HepG2 (cell line): ENCODE results near the gene EVL. TPM values are rescaled to one million over a fixed set of nuclear protein-coding genes. Genes with fewer than 3 reads are reported as not detected.

Source experiments
- ATAC-seq: fragments of 200-7000 bp; cut with Tn5 transposase; 3 replicates; pipeline ENCODE4 v1.9.1; 2020; ENCODE audit warnings: mild to moderate bottlenecking, moderate library complexity
- BruUV-seq: library from RNA; stranded (reverse); fragments of 400-500 nt; replicated peaks from 2 replicates; lab custom pipeline; 2021; lab: Mats Ljungman, UMichigan
- CTCF ChIA-PET: fragments of 300-600 bp; formaldehyde crosslinking; extraction: SDS; loops from one replicate; lab custom pipeline; 2021; ENCODE audit warnings: low total read pairs, inconsistent platforms, low intra/inter-chr PET ratio; lab: Yijun Ruan, JAX
- POLR2A ChIA-PET: fragments of 350-600 bp; sonication (Branson Sonifier 250); formaldehyde crosslinking; loops from one replicate; lab custom pipeline; 2020; ENCODE audit warnings: antibody characterized with exemption, inconsistent platforms; lab: Yijun Ruan, JAX
- DNase-seq: peaks from one replicate; pipeline ENCODE4 v3.0.0-alpha.2; 2015; ENCODE audit warnings: low spot score
- FAIRE-seq: peaks from 3 replicates; lab custom pipeline; 2011; peaks lifted over from hg19 to GRCh38; lab: Jason Lieb, UNC
- H2AFZ ChIP-seq: one replicate; pipeline ENCODE4 v1.6.1; 2011; ENCODE audit warnings: low read length, inconsistent platforms
- H3K27ac ChIP-seq: fragments of 300-600 bp; 3 replicates; pipeline ENCODE4 v1.8.0; 2011; ENCODE audit warnings: mixed run types, mild to moderate bottlenecking, mixed read lengths, low read length, inconsistent platforms; ENCODE audit not compliant: insufficient read depth; ENCODE audit errors: extremely low read length
- H3K27me3 ChIP-seq, 2 experiments: fragments of 200-600 bp in 1 of 2; 2 replicates in 1 of 2; 3 replicates in 1 of 2; pipeline versions ENCODE4 v1.6.0 to v1.8.0; 2011; ENCODE audit warnings: low read length in 2 of 2, mild to moderate bottlenecking in 2 of 2, moderate library complexity in 2 of 2, inconsistent platforms in 1 of 2; ENCODE audit not compliant: insufficient read depth in 2 of 2, control insufficient read depth in 1 of 2
- H3K36me3 ChIP-seq, 2 experiments: fragments of 200-600 bp in 1 of 2; replicated peaks in 1 of 2; 2 replicates in 1 of 2; 3 replicates in 1 of 2; pipeline versions ENCODE4 v1.5.1 to v1.8.0; 2011; ENCODE audit warnings: low read length in 2 of 2, inconsistent platforms in 1 of 2; ENCODE audit not compliant: insufficient read depth in 2 of 2, control insufficient read depth in 1 of 2
- H3K4me1 ChIP-seq: 2 replicates; pipeline ENCODE4 v1.5.1; 2012; ENCODE audit warnings: low read length, inconsistent platforms; ENCODE audit not compliant: insufficient read depth
- H3K4me2 ChIP-seq: 2 replicates; pipeline ENCODE4 v1.6.0; 2011; ENCODE audit warnings: low read depth, low read length, inconsistent platforms
- H3K4me3 ChIP-seq, 3 experiments: fragments of 200-600 bp in 1 of 3; sonication (generic), shearing (Covaris generic) in 1 of 3; replicated peaks in 1 of 3; 2 replicates each; pipeline ENCODE4 v1.5.1; 2011 to 2016; ENCODE audit warnings: low read length in 3 of 3, inconsistent platforms in 2 of 3, low read depth in 2 of 3, mild to moderate bottlenecking in 2 of 3, control low read depth in 1 of 3, mixed read lengths in 1 of 3; ENCODE audit not compliant: insufficient read depth in 1 of 3
- H3K79me2 ChIP-seq: one replicate; pipeline ENCODE4 v1.6.1; 2011; ENCODE audit warnings: low read length, inconsistent platforms; ENCODE audit not compliant: insufficient read depth
- H3K9ac ChIP-seq: 2 replicates; pipeline ENCODE4 v1.6.0; 2011; ENCODE audit warnings: mild to moderate bottlenecking, low read depth, low read length, inconsistent platforms; ENCODE audit not compliant: insufficient read depth
- H3K9me3 ChIP-seq: 2 replicates; pipeline ENCODE4 v1.5.1; 2012; ENCODE audit warnings: mild to moderate bottlenecking, low read length
- H4K20me1 ChIP-seq: 2 replicates; pipeline ENCODE4 v1.6.0; 2011; ENCODE audit warnings: inconsistent platforms, mild to moderate bottlenecking, low read length, moderate library complexity; ENCODE audit not compliant: insufficient read depth
- ETV5 ChIP-seq: IDR thresholded peaks from 2 replicates; pipeline ENCODE4 v1.6.1; 2018; ENCODE audit warnings: missing biosample characterization, missing genetic modification reagents, inconsistent platforms, borderline replicate concordance
- FOXC1 ChIP-seq: sonication (generic); formaldehyde crosslinking; IDR thresholded peaks from 2 replicates; pipeline ENCODE4 v1.8.0; 2022; ENCODE audit warnings: mild to moderate bottlenecking, missing genetic modification reagents, borderline replicate concordance
- FOXP1 ChIP-seq, 2 experiments: fragments of 450-650 bp in 1 of 2; IDR thresholded peaks; 2 replicates each; pipeline ENCODE4 v1.6.1; 2017 to 2018; ENCODE audit warnings: antibody characterized with exemption in 1 of 2
- HOXA5 ChIP-seq: sonication (generic); formaldehyde crosslinking; IDR thresholded peaks from 2 replicates; pipeline ENCODE4 v1.4.0; 2020; ENCODE audit warnings: missing genetic modification reagents
- MYNN ChIP-seq: sonication (generic); formaldehyde crosslinking; IDR thresholded peaks from 2 replicates; pipeline ENCODE4 v1.4.0; 2020; ENCODE audit warnings: mild to moderate bottlenecking, low read depth, missing genetic modification reagents
- NFE2L2 ChIP-seq: fragments of 150-350 bp; IDR thresholded peaks from 2 replicates; pipeline ENCODE4 v1.6.1; 2014; ENCODE audit warnings: low read length
- TSC22D2 ChIP-seq: sonication (generic); formaldehyde crosslinking; IDR thresholded peaks from 2 replicates; pipeline ENCODE4 v1.5.1; 2020; ENCODE audit warnings: missing genetic modification reagents, mild to moderate bottlenecking, borderline replicate concordance
- ZNF713 ChIP-seq: sonication (generic); formaldehyde crosslinking; IDR thresholded peaks from 2 replicates; pipeline ENCODE4 v1.4.0; 2020; ENCODE audit warnings: mild to moderate bottlenecking, missing genetic modification reagents
- ZNF749 ChIP-seq: sonication (generic); formaldehyde crosslinking; IDR thresholded peaks from 2 replicates; pipeline ENCODE4 v1.8.0; 2022; ENCODE audit warnings: mild to moderate bottlenecking, missing genetic modification reagents, moderate library complexity, borderline replicate concordance
- WGBS: methylation state at CpG from one replicate; pipeline ENCODE4 v1.1.6; 2017; ENCODE audit warnings: low lambda C conversion rate; 5-methylcytosine and 5-hydroxymethylcytosine counted together
- in situ Hi-C: cut with HindIII; loops from 2 replicates; pipeline ENCODE4 v1.10.0; 2017; ENCODE audit warnings: low pct_unique_long_range_greater_than_20kb; ENCODE audit not compliant: extremely low pct_ligation_motif_present
- intact Hi-C: fragments of 100-400 bp; cut with micrococcal nuclease; formaldehyde crosslinking; loops from one replicate; pipeline ENCODE4 v1.10.0; 2022; ENCODE audit not compliant: unreplicated experiment
- polyA plus RNA-seq, 8 experiments: library from polyadenylated mRNA; depleted of rRNA in 3 of 8; stranded (reverse) in 7 of 8; unstranded in 1 of 8; fragments of >200 nt; fragmentation: Illumina TruSeq in 4 of 8; extraction: Trizol in 4 of 8; gene quantifications; 2 replicates each; pipeline versions ENCODE4 v1.2.1 to v1.2.3, GENCODE V29; 2011 to 2016; ENCODE audit warnings: low read depth in 4 of 8, missing spikeins in 1 of 8, mixed read lengths in 1 of 8; ENCODE audit not compliant: insufficient read depth in 1 of 8
- total RNA-seq, 5 experiments: library from RNA; depleted of rRNA; stranded (reverse); fragments of >200 nt; fragmentation: Illumina TruSeq; extraction: Trizol; gene quantifications; 2 replicates each; pipeline ENCODE4 v1.2.3, GENCODE V29; 2016; ENCODE audit warnings: low read depth in 1 of 5
- TF ChIP-seq, protein P1 (sequence below), 2 experiments: sonication (generic) in 1 of 2; formaldehyde crosslinking in 1 of 2; IDR thresholded peaks; 2 replicates each; pipeline versions ENCODE4 v1.6.1 to v1.9.0; 2014 to 2022; ENCODE audit warnings: antibody characterized with exemption in 1 of 2, borderline replicate concordance in 1 of 2, inconsistent platforms in 1 of 2, low read depth in 1 of 2, missing genetic modification reagents in 1 of 2

The EVL gene
- total and polyA plus RNA-seq, 2 of the 13 experiments (the other 11 are each of a cell fraction or from before 2014, with no cell fraction given): 15.1 to 31.2 TPM

DNA sequence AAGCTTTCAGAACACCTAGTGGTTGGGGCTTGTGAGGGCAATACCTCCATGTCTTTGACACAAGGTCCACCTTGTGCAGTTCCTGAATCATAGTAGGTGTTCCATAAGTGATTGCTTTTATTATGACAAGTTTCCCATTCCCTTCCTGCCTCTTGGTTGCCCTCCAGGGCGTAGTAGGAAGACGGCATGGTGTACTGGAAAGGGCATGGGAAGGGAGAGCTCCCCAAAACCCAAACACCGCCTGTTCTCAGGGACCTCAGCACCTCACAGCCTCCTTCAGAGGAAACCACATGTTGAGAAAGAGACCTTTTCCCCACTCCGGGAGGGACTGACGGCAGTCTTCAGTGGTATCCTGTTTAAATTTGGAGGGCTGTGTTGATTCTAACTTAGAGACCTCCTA is 21.1 kb downstream of the EVL start (continued):
- TF ChIP-seq, protein P1, sequence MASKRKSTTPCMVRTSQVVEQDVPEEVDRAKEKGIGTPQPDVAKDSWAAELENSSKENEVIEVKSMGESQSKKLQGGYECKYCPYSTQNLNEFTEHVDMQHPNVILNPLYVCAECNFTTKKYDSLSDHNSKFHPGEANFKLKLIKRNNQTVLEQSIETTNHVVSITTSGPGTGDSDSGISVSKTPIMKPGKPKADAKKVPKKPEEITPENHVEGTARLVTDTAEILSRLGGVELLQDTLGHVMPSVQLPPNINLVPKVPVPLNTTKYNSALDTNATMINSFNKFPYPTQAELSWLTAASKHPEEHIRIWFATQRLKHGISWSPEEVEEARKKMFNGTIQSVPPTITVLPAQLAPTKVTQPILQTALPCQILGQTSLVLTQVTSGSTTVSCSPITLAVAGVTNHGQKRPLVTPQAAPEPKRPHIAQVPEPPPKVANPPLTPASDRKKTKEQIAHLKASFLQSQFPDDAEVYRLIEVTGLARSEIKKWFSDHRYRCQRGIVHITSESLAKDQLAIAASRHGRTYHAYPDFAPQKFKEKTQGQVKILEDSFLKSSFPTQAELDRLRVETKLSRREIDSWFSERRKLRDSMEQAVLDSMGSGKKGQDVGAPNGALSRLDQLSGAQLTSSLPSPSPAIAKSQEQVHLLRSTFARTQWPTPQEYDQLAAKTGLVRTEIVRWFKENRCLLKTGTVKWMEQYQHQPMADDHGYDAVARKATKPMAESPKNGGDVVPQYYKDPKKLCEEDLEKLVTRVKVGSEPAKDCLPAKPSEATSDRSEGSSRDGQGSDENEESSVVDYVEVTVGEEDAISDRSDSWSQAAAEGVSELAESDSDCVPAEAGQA (IDR thresholded peaks at IDR 0.05; ENCODE audit: low read depth): no peak
- TF ChIP-seq, protein P1 (CRISPR knock-in tag; IDR thresholded peaks at IDR 0.05; ENCODE audit: borderline replicate concordance): no peak
- TF ChIP-seq ETV5: no peak
- no peak for TF ChIP-seq FOXP1 (IDR thresholded peaks at IDR 0.05)
- no peak for TF ChIP-seq FOXP1 (CRISPR knock-in tag; IDR thresholded peaks at IDR 0.05)

DNA sequence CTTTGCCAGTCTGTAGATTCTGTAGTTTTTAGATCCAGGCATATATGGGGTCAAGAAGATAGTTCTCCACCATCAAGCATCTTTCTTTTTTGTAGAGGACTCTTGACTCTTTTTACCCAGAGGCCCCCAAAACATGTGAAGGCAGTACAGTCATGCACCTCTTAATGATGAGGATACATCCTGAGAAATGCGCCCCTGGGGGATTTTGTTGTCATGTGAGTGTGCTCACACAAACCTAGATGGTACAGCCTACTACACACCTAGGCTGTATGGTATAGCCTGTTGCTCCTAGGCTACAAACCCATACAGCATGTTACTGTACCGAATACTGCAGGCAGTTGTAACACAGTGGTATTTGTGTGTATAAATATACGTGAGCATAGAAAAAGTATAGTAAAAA is 23.0 kb downstream of the EVL start:
- Histone ChIP-seq H3K4me3 (no peak overlapping the region), H3K9me3 (no peaks in the 10 kb centered on the region), H3K4me2 (no peak overlapping the region), H3K79me2 (no peaks in the 10 kb centered on the region)
- no TSS peak for BruUV-seq
- no peak for DNase-seq
- intact Hi-C loops: no loop called here
- TF ChIP-seq NFE2L2: no peak
- no peak for TF ChIP-seq HOXA5 (CRISPR knock-in tag)
- TF ChIP-seq ZNF749 (CRISPR knock-in tag): no peak
- no peak for TF ChIP-seq ZNF713 (CRISPR knock-in tag)
- no peak for TF ChIP-seq MYNN (CRISPR knock-in tag)
- no peak for TF ChIP-seq FOXC1 (CRISPR knock-in tag)
- TF ChIP-seq TSC22D2 (CRISPR knock-in tag): no peak
- TF ChIP-seq, all 625 proteins: peak for 0
- no peak for FAIRE-seq
- Histone ChIP-seq H3K27ac (no peak overlapping the region), H3K9ac (no peak overlapping the region), H3K36me3 (peaks cover 5 to 24% of the 10 kb centered on the region in 2 experiments; a peak in 3 of 5 replicates), H3K27me3 (no peaks in the 10 kb centered on the region), H2AFZ (no peak overlapping the region), H4K20me1 (no peaks in the 10 kb centered on the region), H3K4me1 (peaks cover 7% of the 10 kb centered on the region; the same call in 1 of the 2 replicates)
- no peak for ATAC-seq
- in situ Hi-C loops: no loop called here
- ChIA-PET CTCF (no interaction called here), POLR2A (no interaction called here)
- WGBS: 95% methylated on average over 3 of the region's 3 CpGs
